Fibroblast of the conjunctiva (primary cell): ENCODE results near the gene KIAA1217.
A peak's percentile ranks its signal among the peaks of the same experiment; 100 is the strongest.

Source experiments
- DNase-seq: peaks from one replicate; pipeline ENCODE4 v3.0.0-alpha.2; 2010; ENCODE audit warnings: low read depth

KIAA1217 gene

DNA sequence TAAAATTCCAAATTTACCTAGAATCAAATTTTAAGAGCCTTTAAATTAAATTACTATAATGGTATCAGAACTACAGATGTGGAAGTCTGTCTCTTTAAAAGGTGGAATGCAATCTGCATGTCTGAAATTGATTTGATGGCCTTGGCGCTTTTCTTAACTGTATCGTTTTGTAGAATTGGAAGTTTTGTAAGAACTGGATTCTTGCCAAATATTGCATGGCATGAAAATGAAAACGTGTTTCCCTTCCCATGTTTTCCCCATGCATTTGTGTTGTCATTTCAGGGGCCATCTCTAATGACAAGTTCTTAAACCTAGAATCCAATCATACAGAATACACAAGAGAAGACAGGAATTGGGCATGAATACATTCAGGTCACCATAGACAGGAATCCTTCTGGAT is 162.5 kb downstream of the KIAA1217 start:
- no peak for DNase-seq

DNA sequence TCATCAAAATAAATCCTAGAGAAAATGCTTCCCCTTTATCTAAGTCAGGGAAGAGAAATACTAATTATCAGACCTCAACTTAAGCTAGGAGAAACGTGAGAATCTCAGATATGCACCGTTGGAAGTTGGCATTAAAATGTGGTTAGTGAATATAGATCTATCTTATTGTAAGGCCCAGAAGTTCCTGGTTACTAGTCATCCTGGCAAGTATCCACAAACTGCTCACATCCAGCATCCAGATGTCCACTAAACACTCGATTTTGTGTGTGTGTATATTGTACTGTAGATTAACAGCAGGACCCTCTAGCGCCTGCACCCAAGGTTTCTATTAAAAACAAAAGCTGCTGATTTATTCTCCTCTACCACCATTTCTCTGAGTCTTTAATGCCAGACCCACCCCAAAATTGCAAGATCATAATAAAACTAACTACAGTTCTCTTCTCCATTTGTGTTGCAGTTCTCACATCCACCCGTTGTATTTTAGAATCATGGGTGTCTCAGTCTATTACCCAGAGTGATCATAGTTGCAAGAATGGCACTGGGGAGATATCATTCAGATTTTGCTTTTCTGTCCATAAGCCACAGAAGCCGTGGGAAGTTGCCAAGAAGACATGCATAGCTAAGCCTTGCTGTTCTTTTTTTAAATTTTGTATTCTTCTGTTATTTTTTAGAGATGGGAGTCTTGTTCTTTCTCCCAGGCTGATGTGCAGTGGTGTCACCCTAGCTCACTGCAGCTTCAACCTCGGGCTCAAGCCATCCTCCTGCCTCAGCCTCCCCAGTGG is 165.4 kb downstream of the KIAA1217 start:
- DNase-seq, result peak; percentile 49

DNA sequence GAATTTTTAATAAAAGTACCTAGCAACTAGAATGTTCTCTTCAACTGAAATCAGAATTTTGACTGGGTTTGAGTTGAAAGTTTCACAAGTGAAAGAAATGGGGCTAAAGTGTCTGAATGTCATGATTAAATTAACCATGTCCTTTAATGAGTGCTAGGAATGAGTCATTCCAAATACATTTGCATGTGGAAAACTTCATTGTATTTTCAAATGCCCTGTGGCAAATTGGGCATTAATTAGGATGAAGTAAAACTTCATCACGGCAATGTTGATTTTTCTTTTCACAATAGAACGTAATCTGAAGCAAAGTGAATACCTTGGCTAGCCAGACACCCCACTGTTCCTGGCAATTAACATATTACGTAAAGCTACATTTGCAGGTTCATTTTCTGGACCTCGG is 166.6 kb downstream of the KIAA1217 start:
- no peak for DNase-seq

DNA sequence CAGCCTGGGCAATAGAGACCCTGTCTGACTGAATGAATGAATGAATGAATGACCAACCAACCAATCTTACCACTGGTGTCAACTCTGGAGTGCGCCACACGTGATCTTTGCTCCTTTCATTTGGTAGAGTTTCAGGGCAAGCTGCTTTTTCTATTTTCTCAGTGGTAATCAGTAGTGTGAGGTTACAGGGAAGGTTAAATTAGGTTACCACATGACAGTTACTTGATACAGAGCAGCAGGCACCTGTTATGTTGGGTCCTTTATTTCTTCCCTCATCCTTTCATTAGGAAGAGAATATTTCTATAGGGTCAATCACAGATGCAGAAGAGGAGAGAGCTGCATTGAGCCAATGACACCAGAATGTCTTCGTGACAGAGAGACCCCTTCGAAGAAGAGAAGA is 167.8 kb downstream of the KIAA1217 start:
- DNase-seq, result no peak

DNA sequence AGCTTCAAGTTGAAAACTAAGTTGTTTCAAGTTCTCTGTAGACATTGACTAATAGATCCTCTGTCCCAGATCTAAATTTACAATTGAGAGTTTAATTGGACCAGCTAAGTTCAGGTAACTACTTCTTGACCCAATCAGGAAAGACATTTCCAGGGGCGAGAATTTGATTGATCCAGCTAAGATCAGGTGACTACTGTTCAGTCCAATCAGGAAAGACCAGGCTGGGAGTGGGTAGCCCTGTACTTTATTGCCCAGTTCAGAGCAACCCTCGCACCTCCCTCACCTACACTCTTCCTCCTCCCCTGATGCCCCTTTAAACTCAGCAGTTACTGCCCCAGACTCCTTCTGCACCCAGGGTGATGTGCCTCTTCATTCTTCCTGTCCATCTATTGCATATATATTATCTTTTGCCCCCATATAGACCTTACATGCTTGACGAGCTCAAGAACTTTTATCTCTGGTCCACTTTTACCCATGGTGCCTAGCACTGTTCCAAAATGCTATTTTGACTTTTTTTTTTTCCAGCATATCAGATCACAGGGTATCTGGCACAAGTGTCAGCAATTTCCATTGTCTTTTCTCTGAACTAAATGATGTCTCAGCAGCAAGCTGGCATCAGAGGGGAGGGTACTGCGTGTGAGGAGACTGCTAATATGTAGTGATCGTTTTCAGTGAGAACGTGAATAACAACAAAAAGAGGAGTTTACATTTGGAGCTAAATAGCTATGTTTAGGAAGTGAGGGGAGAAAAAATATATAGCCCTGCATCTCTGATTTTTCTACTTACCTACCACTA is 169.4 kb downstream of the KIAA1217 start:
- no peak for DNase-seq

DNA sequence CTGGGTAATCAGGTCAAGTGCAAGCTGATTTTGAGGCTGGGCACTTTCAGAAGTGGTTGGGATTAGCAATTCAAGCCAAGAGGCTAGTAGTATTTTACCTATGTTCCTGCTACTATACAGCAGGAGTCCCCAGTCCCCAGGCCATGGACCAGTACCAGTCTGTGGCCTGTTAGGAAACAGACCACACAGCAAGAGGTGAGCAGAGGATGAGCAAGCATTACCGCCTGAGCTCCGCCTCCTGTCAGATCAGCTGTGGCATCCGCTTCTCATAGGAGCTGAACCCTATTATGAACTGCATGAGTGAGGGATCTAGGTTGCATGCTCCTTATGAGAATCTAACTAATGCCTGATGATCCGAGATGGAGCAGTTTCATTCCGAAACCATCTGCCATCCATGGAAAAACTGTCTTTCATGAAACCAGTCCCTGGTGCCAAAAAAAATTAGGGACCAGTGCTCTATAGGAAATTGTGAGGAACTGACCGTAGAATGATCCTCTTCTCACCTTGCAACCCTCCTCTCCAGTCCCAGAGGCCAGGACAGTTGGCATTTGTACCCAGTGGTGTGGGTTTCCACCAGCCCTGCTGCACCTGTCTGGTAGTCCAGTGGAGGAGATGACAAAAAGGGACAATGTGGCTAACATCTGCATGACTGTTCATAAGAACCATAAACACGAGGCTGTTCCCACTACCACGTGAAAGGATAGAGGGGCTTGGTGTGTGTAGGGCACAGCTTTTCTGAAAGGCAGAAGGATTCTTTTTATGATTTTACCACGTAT is 172.5 kb downstream of the KIAA1217 start:
- no peak for DNase-seq

DNA sequence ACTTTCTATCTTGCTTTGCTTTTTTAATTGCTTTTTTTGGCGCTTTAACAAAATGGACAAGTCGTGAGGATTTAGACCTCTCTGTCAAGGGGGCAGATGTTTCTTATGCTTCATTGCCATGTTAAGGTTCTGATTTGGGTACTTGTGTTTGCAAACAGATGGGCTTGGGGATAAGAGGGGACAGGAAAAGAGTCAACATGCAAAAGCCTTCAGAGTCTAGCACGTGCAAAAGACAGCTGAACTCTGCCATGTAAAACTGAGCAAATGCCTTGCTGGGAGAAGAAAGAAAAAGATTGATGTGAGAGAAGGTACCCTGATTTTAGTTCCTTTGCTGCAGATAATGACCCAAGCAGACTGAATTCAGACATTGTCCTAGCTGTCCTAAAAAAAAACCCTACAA is 173.1 kb downstream of the KIAA1217 start:
- DNase-seq, result no peak

DNA sequence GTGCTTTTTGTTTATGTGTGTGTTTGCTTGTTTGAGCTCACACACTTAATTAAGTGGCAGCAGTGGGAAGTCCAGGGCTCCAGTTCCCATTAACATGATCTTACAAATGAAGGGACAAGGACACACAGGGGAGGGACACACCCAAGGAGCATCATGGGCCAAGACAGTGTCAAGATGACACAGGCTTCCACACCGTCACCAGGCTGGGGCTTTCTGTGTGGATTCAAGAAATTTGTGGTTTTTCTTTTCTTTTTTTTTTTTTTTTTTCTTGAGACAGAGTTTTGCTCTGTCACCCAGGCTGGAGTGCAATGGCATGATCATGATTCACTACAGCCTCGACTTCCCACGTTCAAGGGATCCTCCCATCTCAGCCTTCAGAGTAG is 173.6 kb downstream of the KIAA1217 start:
- no peak for DNase-seq

DNA sequence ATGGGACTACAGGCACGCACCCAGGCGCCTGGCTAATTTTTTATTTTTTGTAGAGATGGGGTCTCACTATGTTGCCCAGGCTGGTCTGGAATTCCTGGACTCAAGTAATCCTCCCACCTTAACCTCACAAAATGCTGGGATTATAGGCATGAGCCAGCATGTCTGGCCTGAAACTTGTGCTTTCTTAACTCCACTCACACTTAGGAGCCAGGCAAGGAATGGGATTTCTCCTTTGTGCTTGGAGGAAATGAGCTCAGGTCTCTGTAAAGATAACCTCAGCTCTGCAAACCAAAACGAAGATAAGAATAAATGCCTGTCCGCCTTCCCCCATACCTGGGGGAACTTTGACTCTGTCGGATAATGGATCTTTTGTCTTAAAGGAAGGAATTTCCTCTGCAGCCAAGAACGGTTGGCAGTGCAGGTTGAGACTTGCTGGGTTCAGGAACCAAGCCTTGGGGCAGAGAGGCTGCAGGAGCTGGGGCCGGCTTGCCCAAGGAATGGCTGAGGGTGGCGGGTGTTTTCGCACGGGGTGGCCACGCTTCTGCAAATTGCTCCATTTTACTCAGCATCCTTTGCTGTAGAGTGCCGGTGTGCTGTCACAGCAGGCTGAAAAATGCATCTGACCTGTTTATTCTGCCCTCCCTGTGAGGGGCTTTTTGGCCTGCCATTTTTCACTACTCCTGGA is 174.2 kb downstream of the KIAA1217 start:
- DNase-seq, result no peak

DNA sequence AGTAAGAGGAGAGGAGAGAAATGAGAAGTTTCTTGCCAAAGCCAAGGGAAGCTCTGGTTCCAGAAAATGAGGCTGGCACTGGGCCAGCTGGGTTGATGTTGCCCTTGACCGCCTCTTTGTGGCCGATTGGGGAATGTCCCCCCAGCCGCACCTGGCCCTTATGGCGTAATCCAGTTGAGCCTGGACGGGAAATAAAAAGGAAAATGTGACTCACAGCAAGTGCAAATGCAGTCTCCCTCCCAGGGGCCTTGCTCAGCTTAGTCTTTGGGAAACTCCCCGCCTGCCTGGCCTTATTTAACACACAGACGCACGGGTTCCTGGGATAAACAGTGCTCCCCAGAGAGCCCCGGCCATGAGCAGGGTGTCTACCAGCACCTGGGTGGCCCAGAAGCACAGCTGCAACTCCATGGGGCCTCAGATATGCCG is 174.8 kb downstream of the KIAA1217 start:
- peak; percentile 95 for DNase-seq

DNA sequence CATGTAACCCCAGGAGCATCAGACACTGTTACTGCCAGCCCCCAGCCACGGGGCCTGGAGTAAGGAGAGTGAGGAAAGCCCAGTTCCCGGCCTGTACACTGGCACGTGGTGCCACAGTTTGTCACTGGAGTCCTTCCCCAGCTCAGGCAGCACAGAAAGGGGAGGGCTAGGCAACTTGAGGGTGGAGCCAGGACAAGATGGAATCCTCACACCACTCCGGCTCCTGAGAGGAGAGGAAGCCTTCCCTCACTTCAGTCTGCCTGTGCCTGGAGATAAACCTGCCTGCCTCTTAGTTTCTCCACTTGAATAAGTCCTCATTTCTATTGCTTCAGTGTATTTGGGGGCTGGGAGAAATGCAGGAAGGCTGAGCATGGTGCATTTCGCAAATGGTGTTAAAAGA is 176.0 kb downstream of the KIAA1217 start:
- no peak for DNase-seq

DNA sequence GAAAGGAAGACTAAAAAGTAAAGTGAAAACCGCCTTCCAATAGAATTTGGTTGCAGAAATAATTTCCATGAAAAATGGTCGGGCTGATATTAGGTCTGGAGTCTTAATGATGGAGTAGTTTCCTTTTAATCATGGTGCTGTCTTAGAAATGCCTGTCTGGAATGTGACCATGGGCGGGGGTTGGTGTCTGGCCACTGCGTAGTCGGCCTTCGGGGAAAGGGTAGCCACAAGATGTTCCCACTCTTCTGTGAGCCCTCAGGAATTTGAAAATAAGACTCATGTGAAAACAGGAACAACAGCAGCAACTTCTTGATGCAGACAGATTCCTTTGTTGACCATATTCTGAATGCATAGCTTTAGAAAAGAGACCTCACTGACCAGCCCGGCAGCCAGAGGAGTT is 176.8 kb downstream of the KIAA1217 start:
- DNase-seq, result no peak

DNA sequence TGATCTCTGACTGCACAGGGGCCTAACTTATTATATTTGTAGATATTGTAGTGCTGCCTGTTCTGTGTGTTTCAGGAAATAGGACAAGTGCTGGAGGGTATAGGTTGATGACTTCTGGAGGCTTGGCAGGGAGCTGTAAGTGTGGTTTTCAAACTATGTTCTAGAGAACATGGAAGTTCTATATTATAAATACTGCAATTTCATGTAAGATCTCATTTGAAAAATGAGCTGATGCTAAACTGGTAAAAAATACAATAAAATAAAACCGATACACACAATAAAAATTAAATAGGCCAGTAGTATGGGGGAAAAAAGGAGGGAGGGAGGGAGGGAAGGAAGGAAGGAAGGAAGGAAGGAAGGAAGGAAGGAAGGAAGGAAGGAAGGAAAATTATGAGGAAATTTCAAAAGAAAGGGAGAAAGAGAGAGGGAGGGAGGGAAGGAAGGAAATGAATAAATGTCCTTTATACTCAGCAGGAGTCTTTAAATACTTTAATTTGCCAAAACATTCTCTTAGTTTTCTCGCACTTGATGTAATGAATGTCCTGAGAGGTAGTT is 181.3 kb downstream of the KIAA1217 start:
- no peak for DNase-seq

DNA sequence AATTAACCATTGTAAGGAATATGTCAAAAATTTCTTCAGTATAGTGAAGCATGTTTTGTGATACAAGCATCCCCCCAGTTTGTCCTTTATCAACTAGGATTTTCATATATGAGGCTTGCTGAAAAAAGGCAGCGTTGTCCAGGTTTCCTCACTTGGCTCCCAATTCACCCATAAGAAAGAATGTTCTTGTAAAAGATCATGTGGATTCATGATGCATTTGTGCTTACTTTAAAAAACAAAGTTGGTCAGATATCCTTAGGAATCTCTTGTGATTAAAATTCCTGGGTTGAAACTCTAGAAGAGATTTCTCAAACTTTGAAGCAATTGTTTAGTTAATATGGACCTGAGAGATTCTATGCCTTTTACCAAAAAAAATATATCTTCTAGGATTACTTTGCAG is 181.8 kb downstream of the KIAA1217 start:
- no peak for DNase-seq

DNA sequence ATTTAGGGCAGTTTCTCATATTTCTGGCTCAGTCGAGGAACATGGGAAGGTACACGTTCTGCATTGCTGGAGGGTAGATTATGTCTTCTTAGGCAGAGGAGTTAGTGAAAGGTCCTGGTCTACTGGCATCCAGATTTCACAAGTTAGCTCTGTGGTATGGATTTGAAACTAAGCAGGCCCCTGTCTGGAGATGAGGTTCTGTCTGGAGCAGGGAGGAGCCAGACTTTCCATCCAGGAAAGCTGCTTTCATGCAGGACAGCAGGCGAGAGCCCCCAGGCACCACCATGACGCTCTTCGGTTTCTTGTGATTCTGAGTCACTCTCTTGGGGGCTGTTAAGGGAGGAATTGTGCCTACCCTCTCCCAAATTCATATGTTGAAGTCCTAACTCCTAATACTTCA is 184.3 kb downstream of the KIAA1217 start:
- no peak for DNase-seq

DNA sequence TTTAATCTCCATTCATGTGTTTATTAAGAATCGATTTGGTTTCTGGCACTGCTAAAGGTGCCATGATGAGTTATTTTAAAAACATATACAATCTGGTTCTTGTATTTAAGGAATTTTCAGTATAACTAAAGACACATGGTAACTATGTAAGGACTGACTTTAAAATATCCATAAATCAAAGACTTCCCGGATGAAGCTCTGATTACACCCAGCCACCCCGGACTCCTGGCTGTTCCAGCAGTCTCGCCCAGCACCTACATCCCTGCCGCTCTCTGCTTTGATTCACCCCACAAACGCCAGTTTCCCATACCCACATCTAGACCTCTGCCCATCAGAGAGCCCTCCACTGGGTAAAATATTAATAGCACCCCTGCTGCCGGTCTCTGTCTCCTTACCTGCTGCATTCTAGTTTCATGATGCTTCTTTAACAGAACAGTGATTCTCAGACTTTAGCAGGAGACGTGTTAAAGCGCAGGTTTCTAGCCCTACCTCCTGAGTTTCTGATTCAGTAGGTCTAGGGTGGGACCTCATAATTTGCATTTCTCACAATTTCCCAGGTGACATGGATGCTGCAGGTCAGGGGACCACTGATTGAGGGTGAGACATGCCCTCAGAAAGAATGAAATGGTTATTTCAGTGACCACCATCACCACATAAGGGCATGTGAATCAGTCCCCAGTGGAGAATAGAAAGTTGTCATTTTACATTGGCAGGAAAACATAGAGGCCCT is 185.7 kb downstream of the KIAA1217 start:
- no peak for DNase-seq

DNA sequence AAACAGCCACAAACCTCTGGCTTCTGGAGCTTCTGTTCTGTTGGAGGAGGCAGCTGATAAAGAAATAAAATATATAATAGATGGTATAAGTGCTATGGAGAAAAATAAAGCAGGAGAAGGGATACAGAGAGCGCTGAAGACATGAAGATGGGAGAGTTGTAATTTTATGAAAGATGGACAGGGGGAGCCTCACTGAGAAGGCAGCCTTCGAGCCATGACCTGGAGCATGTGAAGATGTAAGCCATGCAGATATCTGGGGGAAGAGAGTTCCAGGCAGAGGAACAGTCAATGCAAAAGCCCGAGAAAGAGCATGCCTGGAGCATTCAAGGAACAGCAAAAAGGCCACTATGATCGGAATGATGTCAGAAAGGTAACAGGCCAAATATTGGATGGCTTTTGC is 187.5 kb downstream of the KIAA1217 start:
- DNase-seq, result no peak

DNA sequence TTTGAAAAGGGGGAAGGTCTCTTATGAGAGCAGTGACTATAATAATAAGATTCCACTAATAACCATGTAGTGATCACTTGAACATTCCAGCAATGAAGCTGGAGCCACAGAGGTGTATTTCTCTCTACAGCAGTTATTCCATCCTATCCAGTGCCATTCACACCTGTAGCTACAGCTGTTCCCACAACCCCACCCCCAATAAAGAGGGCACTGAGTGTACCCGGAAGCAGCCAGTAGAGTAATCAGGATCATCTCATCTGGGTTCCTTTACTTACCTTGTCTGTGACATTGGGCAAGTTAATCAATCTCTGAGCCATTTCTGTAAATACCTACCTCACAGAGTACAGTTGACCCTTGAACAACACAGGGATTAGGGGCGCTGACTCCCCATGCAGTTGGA is 188.7 kb downstream of the KIAA1217 start:
- no peak for DNase-seq

DNA sequence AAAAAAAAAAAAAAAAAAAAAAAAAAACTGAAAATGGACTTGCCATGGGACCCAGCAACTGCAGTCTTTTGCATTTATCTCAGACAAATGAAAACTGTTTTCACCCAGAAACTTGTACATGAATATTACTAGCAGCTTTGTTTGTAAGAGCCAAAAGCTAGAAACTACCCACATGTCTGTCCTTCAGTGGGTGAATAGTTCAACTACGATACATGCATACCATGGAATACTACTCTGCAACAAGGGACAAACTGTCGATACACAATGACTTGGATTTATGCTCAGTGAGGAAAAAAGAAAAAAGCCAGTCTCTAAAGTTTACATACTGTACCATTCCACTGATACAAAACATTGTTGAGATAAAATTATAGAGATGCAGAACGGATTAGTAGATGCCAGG is 195.6 kb downstream of the KIAA1217 start:
- DNase-seq, result no peak

DNA sequence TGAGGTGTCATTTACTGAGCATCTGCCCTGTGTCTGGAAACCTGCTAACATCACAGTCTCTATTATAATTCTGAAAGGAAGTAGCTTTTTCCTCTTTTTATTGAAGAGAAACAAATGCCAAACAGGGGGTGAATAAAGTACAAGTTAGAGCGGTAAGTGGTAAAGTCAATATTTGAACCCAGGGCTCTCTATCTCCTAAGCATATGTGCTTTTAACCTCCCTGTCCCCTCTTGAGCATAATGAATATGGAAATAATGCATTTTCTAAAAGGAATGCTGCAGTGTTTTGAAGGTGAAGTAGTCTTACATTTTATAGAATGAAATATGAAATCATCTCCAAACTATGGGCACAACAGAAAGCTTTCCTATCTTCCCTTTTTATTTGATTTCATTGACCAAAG is 196.7 kb downstream of the KIAA1217 start:
- no peak for DNase-seq

DNA sequence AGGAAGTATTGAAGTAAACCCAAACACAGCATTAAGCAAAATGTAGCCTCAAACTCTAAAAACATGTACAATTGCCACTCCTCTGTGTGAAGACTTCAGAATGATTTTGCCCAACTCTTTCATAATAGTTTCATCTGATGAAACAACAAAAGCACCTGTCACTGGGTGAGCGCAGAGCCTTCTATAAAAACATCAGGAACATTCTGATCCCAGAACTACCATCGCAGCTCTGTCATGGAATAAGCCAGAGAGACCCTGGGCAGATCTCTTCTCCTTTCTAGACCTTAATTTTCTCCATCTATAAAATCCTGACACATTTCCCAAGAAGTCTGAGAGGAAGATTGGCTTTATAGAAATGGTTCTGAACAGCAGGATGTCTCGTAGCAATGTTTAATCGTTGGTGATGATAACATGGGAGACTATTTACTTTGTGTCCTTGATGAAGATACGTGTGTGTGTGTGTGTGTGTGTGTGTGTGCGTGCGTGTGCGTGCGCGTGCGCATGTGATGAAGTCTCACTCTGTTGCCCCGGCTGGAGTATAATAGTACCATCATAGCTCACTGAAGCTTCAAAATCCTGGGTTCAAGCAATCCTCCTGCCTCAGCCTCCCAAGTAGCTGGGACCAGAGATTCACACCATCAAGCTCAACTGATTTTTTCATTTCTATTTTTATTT is 198.0 kb downstream of the KIAA1217 start:
- DNase-seq, result no peak
